T-helper 2 cell treated with Interferon-gamma antibody and Interleukin-4, amounts not matched to agents 100 ng/mL and 5 ng/mL, for 36 hours (primary cell): ENCODE measurements around the gene SYNPO2L. TPM values are rescaled to one million over a fixed set of nuclear protein-coding genes. Genes with fewer than 3 reads are reported as not detected.
"Not testable (repeated sequence)": the region's sequence is repeated elsewhere in the genome, so short reads cannot be mapped to it uniquely, and the experiment has no call there.

ENCODE experiments used
- intact Hi-C: fragments of 100-400 bp; cut with micrococcal nuclease; formaldehyde crosslinking; loops from one replicate; pipeline ENCODE4 v1.15.1; 2023
- total RNA-seq: library from RNA; stranded (reverse); gene quantifications from 2 replicates; pipeline ENCODE4 v1.2.3, GENCODE V29; 2022

SYNPO2L gene, protein sequence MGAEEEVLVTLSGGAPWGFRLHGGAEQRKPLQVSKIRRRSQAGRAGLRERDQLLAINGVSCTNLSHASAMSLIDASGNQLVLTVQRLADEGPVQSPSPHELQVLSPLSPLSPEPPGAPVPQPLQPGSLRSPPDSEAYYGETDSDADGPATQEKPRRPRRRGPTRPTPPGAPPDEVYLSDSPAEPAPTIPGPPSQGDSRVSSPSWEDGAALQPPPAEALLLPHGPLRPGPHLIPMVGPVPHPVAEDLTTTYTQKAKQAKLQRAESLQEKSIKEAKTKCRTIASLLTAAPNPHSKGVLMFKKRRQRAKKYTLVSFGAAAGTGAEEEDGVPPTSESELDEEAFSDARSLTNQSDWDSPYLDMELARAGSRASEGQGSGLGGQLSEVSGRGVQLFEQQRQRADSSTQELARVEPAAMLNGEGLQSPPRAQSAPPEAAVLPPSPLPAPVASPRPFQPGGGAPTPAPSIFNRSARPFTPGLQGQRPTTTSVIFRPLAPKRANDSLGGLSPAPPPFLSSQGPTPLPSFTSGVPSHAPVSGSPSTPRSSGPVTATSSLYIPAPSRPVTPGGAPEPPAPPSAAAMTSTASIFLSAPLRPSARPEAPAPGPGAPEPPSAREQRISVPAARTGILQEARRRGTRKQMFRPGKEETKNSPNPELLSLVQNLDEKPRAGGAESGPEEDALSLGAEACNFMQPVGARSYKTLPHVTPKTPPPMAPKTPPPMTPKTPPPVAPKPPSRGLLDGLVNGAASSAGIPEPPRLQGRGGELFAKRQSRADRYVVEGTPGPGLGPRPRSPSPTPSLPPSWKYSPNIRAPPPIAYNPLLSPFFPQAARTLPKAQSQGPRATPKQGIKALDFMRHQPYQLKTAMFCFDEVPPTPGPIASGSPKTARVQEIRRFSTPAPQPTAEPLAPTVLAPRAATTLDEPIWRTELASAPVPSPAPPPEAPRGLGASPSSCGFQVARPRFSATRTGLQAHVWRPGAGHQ
- total RNA-seq = 0.09 TPM in 1 of 2 replicates, not detected in the other

DNA sequence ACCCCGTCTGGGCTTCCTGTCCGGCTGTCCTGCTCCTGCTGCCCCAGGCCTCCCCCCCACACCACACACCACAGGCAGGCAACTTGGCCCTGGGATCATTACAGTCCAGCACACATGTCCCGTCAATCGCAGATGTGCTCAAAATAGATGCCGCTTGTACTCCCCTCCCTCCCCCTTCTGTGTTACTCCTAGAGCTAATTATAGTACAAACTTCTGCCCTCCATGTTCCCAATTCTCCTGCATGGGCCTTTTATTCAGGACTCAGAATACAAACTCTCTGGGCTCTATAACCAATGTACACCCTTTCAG is at the start of gene SYNPO2L:
Gene SYNPO2L (minus strand): TSS at position 40 of the 309 bp plus-strand sequence. CDS start 107 bp downstream, outside the sequence.
- intact Hi-C loops = no loop called here

DNA sequence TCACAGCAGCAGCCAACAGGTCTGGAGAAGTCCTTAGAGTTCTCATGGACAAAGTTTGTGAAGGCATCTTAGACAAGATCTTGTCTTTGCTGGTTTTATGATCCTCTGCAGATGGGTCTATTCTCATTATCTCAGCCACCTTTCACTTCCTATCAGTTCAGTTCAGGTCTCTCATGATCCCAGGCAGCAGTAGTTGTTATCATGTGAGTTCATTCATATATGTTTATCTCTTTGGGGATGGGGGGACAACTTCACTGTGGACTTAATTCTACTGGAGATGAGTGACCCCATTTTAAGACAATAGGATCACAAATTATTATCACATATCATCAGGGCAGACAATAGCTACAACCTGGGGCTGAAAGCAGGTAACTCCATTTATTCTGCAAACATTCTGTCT is 48.1 kb upstream of the SYNPO2L start:
- intact Hi-C loops = not testable (repeated sequence)

DNA sequence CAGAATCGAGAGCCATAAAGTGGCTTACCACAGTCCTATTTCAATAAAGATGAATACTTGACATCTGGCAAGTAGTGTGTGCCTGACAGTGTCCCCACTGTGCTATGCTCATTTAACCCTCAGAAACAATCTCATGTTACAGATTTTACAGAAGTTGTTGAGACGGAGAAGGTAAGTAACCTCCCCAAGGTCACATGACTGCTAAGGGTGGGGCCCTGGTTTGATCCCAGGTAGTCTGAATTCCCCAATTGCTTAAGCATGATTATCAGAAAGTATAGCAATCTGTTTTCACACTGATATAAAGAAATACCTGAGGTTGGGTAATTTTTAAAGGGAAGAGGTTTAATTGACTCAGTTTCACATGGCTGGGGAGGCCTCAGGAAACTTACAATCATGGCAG is 43.0 kb upstream of the SYNPO2L start:
- intact Hi-C loops = not testable (repeated sequence)

DNA sequence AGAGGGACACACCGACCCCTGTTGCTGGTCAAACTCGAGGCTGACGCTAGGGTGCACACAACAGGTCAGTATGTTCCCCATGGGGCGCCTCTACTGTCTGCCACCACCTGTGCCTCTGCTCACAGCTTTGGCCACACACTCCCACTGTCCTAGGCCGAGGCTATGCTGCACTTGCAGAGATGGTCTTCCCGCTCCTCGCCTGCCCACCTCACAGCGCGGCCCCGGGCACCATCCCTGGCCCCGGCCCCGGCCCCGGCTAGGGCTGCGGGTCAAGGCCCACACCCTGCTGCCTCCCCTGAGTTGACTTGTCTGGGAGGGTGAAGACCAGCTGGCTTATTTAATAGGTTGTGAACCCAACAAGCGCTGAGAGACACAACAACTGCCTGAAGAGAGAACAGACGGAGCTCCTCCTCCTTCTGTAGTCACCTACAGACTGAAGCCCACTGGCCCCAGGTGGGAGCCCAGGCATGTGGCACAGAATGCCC is 41.9 kb upstream of the SYNPO2L start, which contains the start of gene AGAP5:
Gene AGAP5 (minus strand): TSS at position 435 of the 485 bp plus-strand sequence. CDS start 354 bp downstream, at position 81.
- intact Hi-C loops = not testable (repeated sequence)

DNA sequence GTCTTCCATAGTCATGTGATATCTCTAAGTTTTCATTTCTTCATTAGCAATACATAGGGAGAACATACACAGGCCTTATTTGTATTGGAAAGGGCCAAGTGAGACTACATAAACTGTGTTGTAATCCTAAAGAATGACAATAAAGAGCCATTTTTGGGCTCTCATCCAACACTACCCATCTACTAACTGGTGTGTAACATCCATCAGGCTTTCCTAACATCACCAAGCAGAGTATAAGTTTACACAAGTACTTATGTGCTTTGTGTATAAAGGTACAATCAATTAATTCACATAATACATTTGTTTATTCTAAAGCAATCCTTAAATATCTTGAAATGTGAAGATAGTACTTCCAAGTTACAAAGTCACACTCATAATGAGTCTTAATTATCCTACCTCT is 39.5 kb upstream of the SYNPO2L start:
- intact Hi-C loops = not testable (repeated sequence)

DNA sequence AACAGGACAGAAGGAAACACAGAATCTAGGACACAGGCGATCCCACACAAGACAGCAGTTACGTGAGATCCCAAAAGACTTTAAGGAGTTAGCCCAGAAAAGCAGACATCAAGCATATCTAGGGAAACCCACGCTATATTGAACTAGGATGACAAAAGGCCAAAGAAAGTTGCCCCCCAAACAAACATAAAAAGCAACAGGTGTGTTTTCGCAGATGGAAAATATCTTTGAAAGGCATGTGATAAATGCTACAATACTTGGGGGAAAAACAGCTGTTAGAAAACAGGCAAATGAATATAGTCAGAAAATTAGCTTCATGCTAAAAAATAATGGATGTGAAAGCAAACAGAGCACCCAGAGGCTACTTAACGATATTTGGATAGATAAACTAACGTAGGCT is 34.9 kb upstream of the SYNPO2L start:
- intact Hi-C loops = not testable (repeated sequence)

DNA sequence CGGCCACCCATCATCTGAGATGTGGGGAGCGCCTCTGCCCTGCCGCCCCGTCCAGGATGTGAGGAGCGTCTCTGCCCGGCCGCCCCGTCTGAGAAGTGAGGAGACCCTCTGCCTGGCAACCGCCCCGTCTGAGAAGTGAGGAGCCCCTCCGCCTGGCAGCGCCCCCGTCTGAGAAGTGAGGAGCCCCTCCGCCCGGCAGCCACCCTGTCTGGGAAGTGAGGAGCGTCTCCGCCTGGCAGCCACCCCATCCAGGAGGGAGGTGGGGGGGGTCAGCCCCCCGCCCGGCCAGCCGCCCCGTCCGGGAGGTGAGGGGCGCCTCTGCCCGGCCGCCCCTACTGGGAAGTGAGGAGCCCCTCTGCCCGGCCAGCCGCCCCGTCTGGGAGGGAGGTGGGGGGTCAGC is 33.8 kb upstream of the SYNPO2L start:
- intact Hi-C loops = not testable (repeated sequence)

DNA sequence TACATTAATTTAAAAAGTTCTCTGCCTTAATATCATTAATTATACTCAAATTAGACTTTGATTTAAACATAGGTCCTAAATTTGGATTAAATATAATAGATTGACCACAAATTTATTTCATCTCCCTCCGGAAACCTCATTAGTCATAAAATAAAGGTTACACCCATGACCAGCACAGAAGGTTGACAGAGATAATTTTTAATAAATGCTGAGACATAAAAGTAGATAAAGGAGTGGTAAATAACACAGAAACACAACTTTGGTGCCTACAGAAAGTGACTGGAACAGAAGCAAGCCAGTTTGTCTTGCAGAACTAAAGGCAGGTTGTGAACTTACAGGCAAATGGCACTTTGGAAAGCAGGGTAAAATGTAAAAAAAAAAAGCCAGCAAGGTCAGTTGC is 31.8 kb upstream of the SYNPO2L start:
- intact Hi-C loops = not testable (repeated sequence)

DNA sequence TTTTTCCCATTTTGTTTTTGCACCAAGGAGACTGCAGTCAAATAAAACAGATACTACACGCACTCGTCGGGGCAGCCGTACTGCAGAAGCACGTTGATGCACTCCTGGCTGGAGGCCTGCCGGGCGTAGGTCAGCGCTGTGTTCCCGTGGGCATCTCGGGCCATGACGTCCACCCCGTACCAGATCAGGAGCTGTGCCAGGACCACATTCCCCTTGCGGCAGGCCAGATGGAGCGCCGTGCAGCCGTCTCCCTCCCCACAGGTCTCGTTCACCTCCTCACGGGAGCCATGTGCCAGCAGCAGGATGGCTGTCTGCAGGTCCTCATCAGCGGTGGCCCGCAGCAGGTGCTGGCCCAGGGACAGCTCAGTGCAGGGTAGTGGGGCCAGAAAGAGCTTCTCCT is 18.7 kb upstream of the SYNPO2L start:
- intact Hi-C loops = not testable (repeated sequence)

DNA sequence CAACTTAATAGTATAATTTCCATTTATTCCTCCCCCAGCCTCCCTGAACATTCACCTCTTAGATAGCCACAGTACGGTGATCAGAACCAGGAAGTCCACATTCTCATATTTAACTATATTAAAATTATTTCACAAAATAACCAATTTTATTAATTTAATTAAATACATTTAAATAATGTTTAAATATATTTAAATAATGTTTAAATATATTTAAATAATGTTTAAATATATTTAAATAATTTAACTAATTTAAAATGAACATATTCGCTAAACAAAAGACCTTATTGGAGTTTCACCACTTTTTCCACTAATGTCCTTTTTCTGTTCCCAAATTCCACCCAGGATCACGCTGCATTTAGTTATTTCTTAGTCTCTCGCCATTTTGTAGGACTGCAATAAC is 12.5 kb upstream of the SYNPO2L start:
- intact Hi-C loops = not testable (repeated sequence)

DNA sequence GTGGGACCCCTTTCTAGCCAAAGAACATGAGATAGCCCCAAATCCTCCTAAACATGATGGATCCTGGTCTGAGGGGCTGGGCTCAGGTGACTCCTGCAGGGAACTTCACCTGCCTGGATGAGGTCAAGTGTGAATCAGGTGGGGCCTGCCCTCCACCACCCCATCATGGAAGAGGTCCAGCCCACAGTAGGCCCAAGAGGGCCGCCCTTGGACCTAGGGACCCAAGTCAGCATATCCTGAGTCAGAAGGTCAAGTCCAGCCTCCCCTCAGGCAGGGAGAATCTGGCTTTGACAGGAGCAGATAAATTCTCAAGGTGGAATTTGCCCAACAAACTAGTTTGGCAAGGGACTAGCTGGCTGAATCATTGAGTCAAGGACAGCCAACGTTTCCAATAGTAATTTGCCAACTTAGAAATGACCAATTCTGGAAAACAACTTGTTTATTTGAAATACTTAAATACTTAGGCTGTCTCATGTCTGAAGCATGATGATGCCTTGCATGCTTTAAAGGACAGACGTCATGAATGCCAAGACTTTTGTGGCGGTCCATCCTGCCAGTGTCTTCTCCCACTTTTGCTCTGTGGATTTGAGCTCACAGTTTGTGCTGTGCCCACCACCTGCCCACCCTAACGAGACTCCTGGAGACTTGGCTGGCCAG is 10.5 kb upstream of the SYNPO2L start:
- intact Hi-C loops = not testable (repeated sequence)

DNA sequence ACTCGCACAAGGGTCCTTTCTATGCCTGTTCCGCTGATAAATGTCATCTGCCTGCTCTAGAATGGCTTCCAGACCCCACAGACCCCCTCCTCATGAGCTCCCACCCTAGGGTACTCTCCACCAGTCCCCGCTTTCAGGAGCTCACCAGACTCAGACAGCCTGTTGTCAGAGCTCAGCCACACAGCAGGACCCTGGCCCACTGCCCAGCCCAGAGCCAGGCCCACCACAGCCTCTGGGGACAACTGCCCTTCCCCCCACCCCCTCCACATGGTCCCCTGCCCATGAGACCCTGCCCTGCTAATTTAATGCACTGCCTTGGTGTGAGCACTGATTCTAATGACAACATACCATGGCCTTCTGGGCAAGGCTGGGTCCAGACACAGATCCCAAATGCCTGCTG is 9.8 kb upstream of the SYNPO2L start:
- intact Hi-C loops = not testable (repeated sequence)

DNA sequence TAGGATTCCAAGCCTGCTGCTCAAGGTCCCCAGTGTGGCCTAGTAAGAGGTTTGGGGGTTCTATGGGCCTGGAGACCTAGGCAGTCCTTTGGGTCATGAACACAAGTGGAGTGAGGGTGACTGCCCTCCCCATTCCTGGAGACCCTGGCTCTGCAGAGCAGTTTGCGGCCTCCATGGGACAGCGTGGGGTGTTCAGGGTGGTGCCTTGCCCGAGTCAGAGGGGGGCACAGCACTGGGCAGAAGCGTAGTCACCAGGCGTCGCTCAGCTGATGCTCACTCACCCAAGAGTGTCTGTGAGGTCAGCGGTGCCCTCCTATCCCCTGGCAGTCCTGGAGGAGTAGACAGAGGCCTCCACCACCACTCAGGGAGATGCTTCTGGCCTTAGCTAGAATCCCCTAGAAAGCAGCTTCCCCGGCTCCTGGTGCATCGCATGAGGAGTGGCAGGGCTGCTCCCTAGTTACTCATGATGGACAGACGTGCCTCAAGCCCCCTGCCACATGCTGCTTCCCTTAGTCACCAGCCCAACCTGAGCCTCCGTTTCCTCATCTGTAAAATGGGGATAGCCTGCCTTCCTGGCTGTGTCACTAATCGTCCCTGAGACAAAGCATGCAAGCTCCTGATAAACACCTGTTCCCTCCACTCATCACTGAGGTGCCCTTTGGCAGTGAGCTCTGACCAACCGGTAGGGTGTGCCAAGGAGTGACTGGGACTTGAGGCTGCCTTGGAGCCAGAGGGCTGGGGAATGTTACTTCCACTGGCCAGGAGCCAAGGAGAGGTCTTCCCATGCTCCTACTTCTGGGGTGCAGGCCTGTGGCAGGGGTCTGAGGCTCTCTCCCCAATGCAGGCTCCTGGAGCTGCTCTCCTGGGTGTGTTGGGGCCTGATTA is 8.6 kb upstream of the SYNPO2L start:
- intact Hi-C loops = not testable (repeated sequence)

DNA sequence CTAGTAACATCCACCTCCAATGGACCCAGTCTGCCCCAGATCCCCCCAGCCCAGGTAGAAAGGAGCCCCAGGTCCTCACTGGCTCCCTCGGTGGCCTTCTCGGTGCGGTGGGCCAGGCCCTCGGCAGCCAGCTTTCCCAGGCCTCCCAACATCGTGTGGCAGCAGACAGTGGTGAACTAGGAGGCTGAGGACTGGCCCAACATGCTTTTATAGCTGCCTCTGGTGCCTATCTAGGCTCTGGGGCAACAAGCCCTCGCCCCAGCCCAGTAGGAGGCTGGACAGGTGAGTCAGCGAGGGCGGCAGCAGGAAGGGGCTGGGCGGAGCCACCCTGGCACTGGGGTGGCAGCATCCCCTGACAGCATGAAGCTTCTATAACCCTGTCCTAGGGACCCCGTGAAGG is 7.8 kb upstream of the SYNPO2L start:
- intact Hi-C loops = not testable (repeated sequence)

DNA sequence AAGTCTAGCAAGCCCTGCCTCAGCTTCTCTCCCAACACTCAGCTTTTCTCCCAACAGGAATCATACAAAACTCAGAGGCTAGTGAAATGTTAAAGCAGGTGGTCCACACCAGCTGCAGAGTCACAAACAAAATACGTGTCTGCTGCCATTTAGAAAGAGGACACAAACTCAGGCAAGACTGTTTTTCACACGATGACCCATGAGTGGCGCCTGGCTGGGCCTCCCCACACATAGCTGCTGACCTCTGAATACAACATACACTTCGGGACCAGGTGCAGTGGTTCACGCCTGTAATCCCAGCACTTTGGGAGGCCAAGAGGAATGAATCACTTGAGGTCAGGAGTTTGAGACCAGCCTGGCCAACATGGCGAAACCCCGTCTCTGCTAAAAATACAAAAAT is 6.9 kb upstream of the SYNPO2L start:
- intact Hi-C loops = not testable (repeated sequence)

DNA sequence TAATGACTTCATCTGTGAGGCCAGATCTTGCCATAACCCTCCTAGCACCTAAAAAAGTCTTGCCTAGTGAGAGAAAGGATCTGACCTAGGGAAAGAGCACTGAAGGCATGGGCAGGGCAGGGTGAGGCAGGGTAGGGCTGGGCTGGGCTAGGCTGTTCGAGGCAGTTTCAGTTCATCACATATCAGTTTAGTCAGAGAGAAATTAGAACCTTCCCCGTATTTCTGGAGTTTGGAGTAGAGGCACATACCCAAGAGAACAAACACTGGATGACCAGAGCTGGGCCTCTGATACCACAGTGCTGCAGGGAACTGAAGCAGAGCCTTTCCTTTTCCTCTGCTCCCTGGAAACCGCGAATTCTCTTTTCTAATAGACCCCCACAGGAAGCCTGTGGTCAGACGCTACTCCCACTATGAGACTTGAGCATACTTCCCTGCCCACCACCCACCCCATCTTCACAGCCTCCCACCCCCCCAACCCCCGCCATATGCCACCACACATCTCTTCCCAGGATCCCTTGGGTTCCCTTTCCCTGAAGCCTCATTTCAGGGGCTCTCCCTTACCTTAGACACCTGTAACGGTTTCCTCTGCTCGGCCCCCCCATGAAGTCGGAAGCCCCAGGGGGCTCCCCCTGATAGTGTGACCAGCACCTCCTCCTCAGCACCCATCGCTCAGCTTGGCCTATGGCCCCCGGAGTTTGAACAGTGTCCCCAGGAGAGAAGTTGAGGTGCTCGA is 406 bp downstream of the SYNPO2L start:
- intact Hi-C loops = no loop called here

DNA sequence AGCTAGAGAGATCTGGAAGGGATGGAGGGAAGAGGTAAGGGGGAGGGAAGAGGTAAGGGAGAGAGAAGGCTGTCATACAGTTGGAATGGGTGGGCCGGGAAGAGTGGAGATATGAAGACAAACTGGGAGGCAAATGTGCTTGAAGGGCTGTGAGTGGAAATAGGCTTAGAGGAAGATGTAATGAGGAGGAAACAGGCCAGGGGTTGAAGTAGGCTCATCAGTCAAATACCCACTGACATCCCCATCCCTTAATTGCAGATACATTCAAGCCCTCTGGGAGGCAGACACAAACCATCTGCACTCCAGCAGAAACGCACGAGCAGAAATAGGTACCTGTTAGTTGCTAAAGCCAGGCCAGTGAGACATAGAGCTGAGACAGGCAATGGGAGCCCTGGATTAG is 2.1 kb downstream of the SYNPO2L start:
- intact Hi-C loops = no loop called here

DNA sequence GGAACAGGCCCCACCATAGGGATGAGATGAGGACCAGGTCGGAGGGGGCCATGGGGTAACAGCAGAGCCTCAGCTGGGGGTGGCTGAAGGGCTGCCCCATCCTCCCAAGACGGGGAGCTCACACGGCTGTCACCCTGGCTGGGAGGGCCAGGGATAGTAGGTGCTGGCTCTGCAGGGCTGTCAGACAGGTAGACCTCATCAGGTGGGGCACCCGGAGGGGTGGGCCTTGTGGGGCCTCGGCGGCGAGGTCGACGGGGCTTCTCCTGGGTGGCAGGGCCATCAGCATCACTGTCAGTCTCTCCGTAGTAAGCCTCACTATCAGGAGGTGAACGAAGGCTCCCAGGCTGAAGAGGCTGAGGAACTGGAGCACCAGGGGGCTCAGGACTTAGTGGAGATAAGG is 2.6 kb downstream of the SYNPO2L start:
- intact Hi-C loops = no loop called here

DNA sequence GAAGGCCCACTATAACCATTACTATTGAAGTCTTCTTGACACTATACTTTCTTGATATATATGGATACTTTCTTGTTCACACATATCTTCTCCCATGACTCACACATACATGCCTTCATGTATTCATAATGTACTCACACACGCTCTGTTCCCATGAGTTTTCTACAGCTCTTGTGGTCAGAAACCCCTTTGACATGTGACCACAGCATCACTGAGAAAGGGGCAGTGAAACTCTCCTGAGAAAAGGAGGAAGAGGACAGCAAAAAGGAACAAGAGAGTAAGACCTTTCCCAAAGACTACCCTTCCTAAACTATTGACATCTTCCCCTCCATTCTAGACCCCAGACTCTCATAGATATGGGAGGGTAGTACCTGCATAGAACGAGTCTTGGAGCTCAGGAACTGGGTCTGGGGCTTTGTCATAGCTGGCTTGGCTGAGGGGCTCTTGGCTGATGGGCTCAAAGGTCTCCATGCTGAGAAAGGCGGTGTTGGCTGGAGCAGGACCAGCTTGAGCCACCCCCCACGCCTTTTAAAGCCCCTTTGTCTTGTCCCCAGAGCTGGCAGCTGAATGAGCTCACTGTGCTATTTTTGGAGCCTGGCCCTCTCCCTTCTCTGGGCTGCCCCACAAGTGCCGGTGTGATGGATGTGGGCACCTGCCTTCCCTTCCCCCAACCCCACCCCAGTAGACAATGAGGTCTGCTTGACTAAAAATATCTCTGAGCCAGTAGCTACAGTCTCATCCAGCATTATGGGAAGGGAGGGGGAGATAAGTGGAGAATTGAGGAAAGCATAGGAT is 5.1 kb downstream of the SYNPO2L start:
- intact Hi-C loops = no loop called here
